H9 (cell line): ENCODE data around the gene XK. TPM values are rescaled to one million over a fixed set of nuclear protein-coding genes. Genes with fewer than 3 reads are reported as not detected.

Experiments
- DNase-seq: peaks from one replicate; pipeline ENCODE4 v3.0.0-alpha.2; 2017
- H2AFZ ChIP-seq: one replicate; pipeline ENCODE4 v1.6.1; 2013; ENCODE audit warnings: mild to moderate bottlenecking, low read length, control low read depth, moderate library complexity
- H2AK5ac ChIP-seq: 2 replicates; pipeline ENCODE4 v1.6.1; 2013; ENCODE audit warnings: low read length, control low read depth, mixed read lengths; ENCODE audit not compliant: insufficient read length
- H2BK120ac ChIP-seq: one replicate; pipeline ENCODE4 v1.6.1; 2013; ENCODE audit warnings: low read depth, mild to moderate bottlenecking, low read length, control low read depth, inconsistent platforms; ENCODE audit not compliant: poor library complexity, severe bottlenecking
- H2BK12ac ChIP-seq: 2 replicates; pipeline ENCODE4 v1.6.1; 2013; ENCODE audit warnings: low read length, control low read depth, mixed read lengths, low read depth; ENCODE audit not compliant: insufficient read length
- H2BK15ac ChIP-seq: 2 replicates; pipeline ENCODE4 v1.6.1; 2013; ENCODE audit warnings: low read depth, low read length, control low read depth
- H2BK20ac ChIP-seq: one replicate; pipeline ENCODE4 v1.6.1; 2013; ENCODE audit warnings: low read depth, mild to moderate bottlenecking, low read length, control low read depth, inconsistent platforms; ENCODE audit not compliant: poor library complexity, severe bottlenecking
- H2BK5ac ChIP-seq: 2 replicates; pipeline ENCODE4 v1.6.1; 2013; ENCODE audit warnings: low read length, control low read depth, mixed read lengths; ENCODE audit not compliant: insufficient read length
- H3K14ac ChIP-seq: 2 replicates; pipeline ENCODE4 v1.6.1; 2013; ENCODE audit warnings: low read length, control low read depth; ENCODE audit not compliant: insufficient read depth
- H3K18ac ChIP-seq: 2 replicates; pipeline ENCODE4 v1.6.1; 2013; ENCODE audit warnings: low read depth, mild to moderate bottlenecking, mixed read lengths, low read length, control low read depth; ENCODE audit not compliant: insufficient read length
- H3K23ac ChIP-seq: 2 replicates; pipeline ENCODE4 v1.6.1; 2013; ENCODE audit warnings: low read length, control low read depth, mixed read lengths, low read depth; ENCODE audit not compliant: insufficient read length
- H3K23me2 ChIP-seq: 2 replicates; pipeline ENCODE4 v1.6.1; 2013; ENCODE audit warnings: low read depth, mild to moderate bottlenecking, mixed read lengths, low read length, control low read depth; ENCODE audit not compliant: insufficient read length, poor library complexity, severe bottlenecking
- H3K27ac ChIP-seq: 2 replicates; pipeline ENCODE4 v1.5.1; 2013; ENCODE audit warnings: low read length, control low read depth, mixed read lengths, low read depth; ENCODE audit not compliant: insufficient read length
- H3K27me3 ChIP-seq: 2 replicates; pipeline ENCODE4 v1.6.1; 2013; ENCODE audit warnings: low read length, control low read depth, inconsistent platforms; ENCODE audit not compliant: insufficient read depth
- H3K4ac ChIP-seq: 2 replicates; pipeline ENCODE4 v1.6.1; 2013; ENCODE audit warnings: low read depth, mild to moderate bottlenecking, control low read depth, inconsistent platforms, low read length, moderate library complexity
- H3K4me1 ChIP-seq: 2 replicates; pipeline ENCODE4 v1.6.1; 2013; ENCODE audit warnings: low read length, control low read depth, inconsistent platforms; ENCODE audit not compliant: insufficient read depth
- H3K4me2 ChIP-seq: 2 replicates; pipeline ENCODE4 v1.6.1; 2013; ENCODE audit warnings: low read length, control low read depth, mixed read lengths; ENCODE audit not compliant: insufficient read length, insufficient read depth
- H3K56ac ChIP-seq: 2 replicates; pipeline ENCODE4 v1.6.1; 2013; ENCODE audit warnings: low read depth, mild to moderate bottlenecking, mixed read lengths, low read length, control low read depth; ENCODE audit not compliant: insufficient read length
- H3K79me1 ChIP-seq: 2 replicates; pipeline ENCODE4 v1.6.1; 2013; ENCODE audit warnings: low read depth, mild to moderate bottlenecking, moderate library complexity, low read length, control low read depth, inconsistent platforms; ENCODE audit not compliant: insufficient read depth, poor library complexity, severe bottlenecking
- H3K79me2 ChIP-seq: 2 replicates; pipeline ENCODE4 v1.6.1; 2013; ENCODE audit warnings: low read length, control low read depth, inconsistent platforms; ENCODE audit not compliant: insufficient read depth
- H3K9ac ChIP-seq: 2 replicates; pipeline ENCODE4 v1.6.1; 2013; ENCODE audit warnings: low read length, control low read depth, mixed read lengths; ENCODE audit not compliant: insufficient read length; ENCODE audit errors: extremely low read depth
- H3K9me3 ChIP-seq: one replicate; pipeline ENCODE4 v1.6.1; 2013; ENCODE audit warnings: low read depth, low read length, inconsistent platforms; ENCODE audit not compliant: control insufficient read depth
- H3T11ph ChIP-seq: one replicate; pipeline ENCODE4 v1.6.1; 2013; ENCODE audit warnings: mild to moderate bottlenecking, low read length, control low read depth, inconsistent platforms
- H4K20me1 ChIP-seq: one replicate; pipeline ENCODE4 v1.6.1; 2013; ENCODE audit not compliant: control insufficient read depth, insufficient read length, insufficient read depth
- H4K5ac ChIP-seq: 2 replicates; pipeline ENCODE4 v1.6.1; 2013; ENCODE audit warnings: low read depth, mild to moderate bottlenecking, mixed read lengths, low read length, control low read depth; ENCODE audit not compliant: insufficient read length
- H4K8ac ChIP-seq: replicated peaks from 2 replicates; pipeline ENCODE4 v1.6.1; 2013; ENCODE audit warnings: low read length, control low read depth, mixed read lengths, low read depth; ENCODE audit not compliant: insufficient read length
- H4K91ac ChIP-seq: 2 replicates; pipeline ENCODE4 v1.6.1; 2013; ENCODE audit warnings: low read depth, mild to moderate bottlenecking, moderate library complexity, mixed read lengths, low read length, control low read depth; ENCODE audit not compliant: insufficient read length
- H3K27ac Mint-ChIP-seq, 3 experiments: 2 replicates in 2 of 3; 3 replicates in 1 of 3; pipeline ENCODE4 v1.8.0; 2020 to 2021; ENCODE audit warnings: mixed read lengths in 3 of 3, mild to moderate bottlenecking in 1 of 3, moderate library complexity in 1 of 3
- H3K27me3 Mint-ChIP-seq: 2 replicates; pipeline ENCODE4 v1.8.0; 2021; ENCODE audit warnings: low read depth, mild to moderate bottlenecking, moderate library complexity, mixed read lengths
- H3K36me3 Mint-ChIP-seq, 3 experiments: 2 replicates in 2 of 3; 3 replicates in 1 of 3; pipeline ENCODE4 v1.8.0; 2020 to 2021; ENCODE audit warnings: low read depth in 3 of 3, mixed read lengths in 3 of 3; ENCODE audit not compliant: insufficient read depth in 1 of 3
- H3K4me1 Mint-ChIP-seq, 2 experiments: 2 replicates each; pipeline ENCODE4 v1.8.0; 2020; ENCODE audit warnings: mixed read lengths in 2 of 2
- H3K4me3 Mint-ChIP-seq, 2 experiments: 2 replicates in 1 of 2; 3 replicates in 1 of 2; pipeline ENCODE4 v1.8.0; 2020 to 2021; ENCODE audit warnings: mild to moderate bottlenecking in 2 of 2, mixed read lengths in 2 of 2, moderate library complexity in 1 of 2
- H3K9me3 Mint-ChIP-seq, 2 experiments: 2 replicates in 1 of 2; 3 replicates in 1 of 2; pipeline ENCODE4 v1.8.0; 2020; ENCODE audit warnings: mild to moderate bottlenecking in 2 of 2, mixed read lengths in 2 of 2, moderate library complexity in 1 of 2
- CTCF ChIP-seq: fragments of 200-600 bp; sonication (generic); conservative IDR thresholded peaks from 3 replicates; pipeline ENCODE4 v1.8.0; 2021; ENCODE audit warnings: antibody characterized with exemption, mild to moderate bottlenecking
- WGBS: extraction: QIAGEN DNeasy Blood & Tissue Kit; methylation state at CpG from one replicate; pipeline ENCODE4 v1.1.7; 2013; ENCODE audit warnings: missing lambda C conversion rate, low lambda C conversion rate, mixed read lengths; ENCODE audit not compliant: insufficient read length; ENCODE audit errors: extremely low coverage; 5-methylcytosine and 5-hydroxymethylcytosine counted together
- total RNA-seq: library from RNA; stranded (reverse); gene quantifications from 2 replicates; pipeline ENCODE4 v1.2.1, GENCODE V29; 2021

The XK gene
- total RNA-seq, 1 experiment from 2014 or later = 0.85 TPM

DNA sequence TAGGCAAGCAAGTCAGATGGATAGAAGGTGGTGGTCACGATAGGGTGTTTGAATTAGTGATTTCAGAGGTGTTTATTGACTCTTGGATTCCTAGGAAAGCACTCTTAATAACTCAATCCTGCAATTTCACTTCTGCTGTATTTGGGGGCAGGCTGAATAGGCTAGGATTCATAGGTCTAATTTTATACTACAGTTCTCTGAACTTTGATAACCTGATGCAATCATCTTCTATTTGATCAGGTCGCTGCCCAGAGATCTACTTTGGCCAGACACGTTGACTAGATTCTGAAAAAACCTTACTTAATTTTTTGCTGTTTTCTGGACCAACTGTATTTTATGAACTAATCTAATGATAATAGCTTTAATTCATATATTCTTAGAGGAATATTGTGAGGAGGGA is 26.4 kb downstream of the XK start:
- no peaks in the 10 kb centered on the region for H3K9me3 ChIP-seq
- no peak for TF ChIP-seq CTCF
- H4K91ac ChIP-seq = no peak overlapping the region
- H4K5ac ChIP-seq = no peak overlapping the region
- no peak overlapping the region for H3K27ac ChIP-seq
- H3K27me3 ChIP-seq = no peaks in the 10 kb centered on the region
- H3K27ac Mint-ChIP-seq = no peak overlapping the region
- no peak overlapping the region for H2BK12ac ChIP-seq
- no peaks in the 10 kb centered on the region for H3K79me2 ChIP-seq
- H2BK20ac ChIP-seq = no peak overlapping the region
- no peaks in the 10 kb centered on the region; the same call in 1 of the 2 replicates for H3K27me3 Mint-ChIP-seq
- H3K79me1 ChIP-seq = no peaks in the 10 kb centered on the region
- H2AFZ ChIP-seq = no peak overlapping the region
- no peaks in the 10 kb centered on the region for H3K23me2 ChIP-seq
- DNase-seq = no peak
- no peak overlapping the region for H3K4me2 ChIP-seq
- no peak overlapping the region for H3K56ac ChIP-seq
- H3K36me3 Mint-ChIP-seq = peaks cover 2 to 11% (median 6%) of the 10 kb centered on the region in 3 experiments; a peak in 3 of 7 replicates
- no peak overlapping the region for H3K4me3 Mint-ChIP-seq
- no peak overlapping the region for H2AK5ac ChIP-seq
- H3T11ph ChIP-seq = no peak overlapping the region
- no peak overlapping the region for H3K14ac ChIP-seq
- WGBS = no CpG with 5 or more reads among the region's 3 CpGs
- no peak overlapping the region for H3K18ac ChIP-seq
- H3K9me3 Mint-ChIP-seq = peaks cover 48 to 60% of the 10 kb centered on the region in 2 experiments
- no peak overlapping the region for H3K23ac ChIP-seq
- no peak overlapping the region for H3K9ac ChIP-seq
- H3K4me1 Mint-ChIP-seq = no peaks in the 10 kb centered on the region
- H3K4ac ChIP-seq = no peak overlapping the region
- H2BK15ac ChIP-seq = no peak overlapping the region
- no peak overlapping the region for H2BK120ac ChIP-seq
- no peaks in the 10 kb centered on the region for H4K20me1 ChIP-seq
- no peaks in the 10 kb centered on the region for H3K4me1 ChIP-seq
- no peak overlapping the region for H2BK5ac ChIP-seq
- H4K8ac ChIP-seq = no peak overlapping the region
